ENCODE results near the gene SLC39A1.

The SLC39A1 gene

GRCh38 chr1:153951183-153951582 lies 12.2 kb downstream of the SLC39A1 start:
- H3K27me3 Mint-ChIP-seq = no peaks in the 10 kb centered on the region
- no peak overlapping the region for H3K4me3 Mint-ChIP-seq
- no peak for DNase-seq
- H3K36me3 Mint-ChIP-seq (ENCODE audit: low read depth) = peaks cover 85% of the 10 kb centered on the region
- no peaks in the 10 kb centered on the region for H3K9me3 Mint-ChIP-seq
- peak overlapping the region; percentile 78 for H3K27ac Mint-ChIP-seq
- H3K4me1 Mint-ChIP-seq (ENCODE audit: low read depth) = peaks cover 32% of the 10 kb centered on the region

DNA sequence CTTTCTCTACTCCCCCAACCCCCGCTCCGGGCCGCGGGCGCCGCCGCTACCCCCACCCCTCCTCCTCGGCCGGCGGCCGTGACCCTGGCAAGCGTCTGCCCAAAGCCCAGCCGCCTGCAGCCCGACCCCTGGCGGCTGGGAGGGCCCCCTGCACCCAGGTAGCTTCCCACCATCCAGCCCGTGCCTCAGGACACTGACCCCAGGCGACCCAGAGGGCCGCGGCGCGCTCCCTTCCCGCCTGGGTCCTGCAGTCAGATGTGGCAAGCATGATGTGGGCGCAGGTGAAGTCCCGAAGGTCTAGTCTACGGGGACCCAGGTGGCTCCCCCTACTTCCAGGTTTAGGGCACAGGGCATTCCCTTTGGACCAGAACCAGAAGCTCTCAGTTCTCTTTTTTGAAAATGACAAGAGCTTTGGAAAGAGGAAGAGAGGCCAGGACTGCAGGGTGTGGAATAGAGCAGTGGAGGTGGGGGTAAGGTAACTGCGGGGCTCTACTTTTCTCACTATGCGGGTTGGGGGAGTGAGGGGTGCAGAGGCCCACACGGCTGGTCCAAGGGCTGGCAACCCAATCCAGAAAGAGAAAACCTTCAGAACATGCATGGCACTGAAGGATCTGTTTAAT lies 16.6 kb downstream of the SLC39A1 start, which contains the start of gene DENND4B:
Gene DENND4B, minus strand, starts transcription at position 97 of the 620 bp plus-strand sequence. CDS start 2,344 bp downstream, outside the sequence.
- H3K4me3 Mint-ChIP-seq = peak within 1 kb of the TSS; percentile 93
- H3K36me3 Mint-ChIP-seq (ENCODE audit: low read depth) = peaks cover 90% of the 10 kb centered on the region
- DNase-seq = peak; percentile 83

GRCh38 chr1:153945795-153946621 lies 17.3 kb downstream of the SLC39A1 start:
- H3K4me1 Mint-ChIP-seq (ENCODE audit: low read depth) = peaks cover 29% of the 10 kb centered on the region
- H3K27me3 Mint-ChIP-seq = no peaks in the 10 kb centered on the region
- H3K27ac Mint-ChIP-seq = peak overlapping the region; percentile 96
- DNase-seq = peak; percentile 82
- H3K9me3 Mint-ChIP-seq = no peaks in the 10 kb centered on the region
- H3K4me3 Mint-ChIP-seq = peak overlapping the region; percentile 93
- H3K36me3 Mint-ChIP-seq (ENCODE audit: low read depth) = peaks cover 89% of the 10 kb centered on the region

More for the DNA sequence above, 16.6 kb downstream of the SLC39A1 start, which contains the start of gene DENND4B:
- Mint-ChIP-seq H3K9me3 (no peaks in the 10 kb centered on the region), H3K4me1 (ENCODE audit: low read depth) (peaks cover 29% of the 10 kb centered on the region), H3K27me3 (no peaks in the 10 kb centered on the region), H3K27ac (peak within 1 kb of the TSS; percentile 96)

- H3K4me3 Mint-ChIP-seq = peak overlapping the region; percentile 93
- peak overlapping the region; percentile 96 for H3K27ac Mint-ChIP-seq
- no peaks in the 10 kb centered on the region for H3K27me3 Mint-ChIP-seq
- H3K36me3 Mint-ChIP-seq (ENCODE audit: low read depth) = peaks cover 89% of the 10 kb centered on the region
- peak; percentile 79 for DNase-seq
- no peaks in the 10 kb centered on the region for H3K9me3 Mint-ChIP-seq
- peaks cover 31% of the 10 kb centered on the region for H3K4me1 Mint-ChIP-seq (ENCODE audit: low read depth)
These were observed 18.1 kb downstream of the SLC39A1 start for GRCh38 chr1:153945131-153945794.

- Mint-ChIP-seq H3K4me1 (ENCODE audit: low read depth) (peaks cover 32% of the 10 kb centered on the region), H3K27me3 (no peaks in the 10 kb centered on the region), H3K27ac (peak overlapping the region; percentile 96), H3K4me3 (peak overlapping the region; percentile 93), H3K9me3 (no peaks in the 10 kb centered on the region), H3K36me3 (ENCODE audit: low read depth) (peaks cover 89% of the 10 kb centered on the region)
- DNase-seq = no peak
These were observed 18.6 kb downstream of the SLC39A1 start for GRCh38 chr1:153944827-153945117.

- Mint-ChIP-seq H3K9me3 (no peaks in the 10 kb centered on the region), H3K27me3 (no peaks in the 10 kb centered on the region), H3K4me3 (peak overlapping the region; percentile 93), H3K4me1 (ENCODE audit: low read depth) (peaks cover 32% of the 10 kb centered on the region), H3K36me3 (ENCODE audit: low read depth) (peaks cover 89% of the 10 kb centered on the region), H3K27ac (peak overlapping the region; percentile 96)
- no peak for DNase-seq
These were observed 19.1 kb downstream of the SLC39A1 start for GRCh38 chr1:153944005-153944826.

DNA sequence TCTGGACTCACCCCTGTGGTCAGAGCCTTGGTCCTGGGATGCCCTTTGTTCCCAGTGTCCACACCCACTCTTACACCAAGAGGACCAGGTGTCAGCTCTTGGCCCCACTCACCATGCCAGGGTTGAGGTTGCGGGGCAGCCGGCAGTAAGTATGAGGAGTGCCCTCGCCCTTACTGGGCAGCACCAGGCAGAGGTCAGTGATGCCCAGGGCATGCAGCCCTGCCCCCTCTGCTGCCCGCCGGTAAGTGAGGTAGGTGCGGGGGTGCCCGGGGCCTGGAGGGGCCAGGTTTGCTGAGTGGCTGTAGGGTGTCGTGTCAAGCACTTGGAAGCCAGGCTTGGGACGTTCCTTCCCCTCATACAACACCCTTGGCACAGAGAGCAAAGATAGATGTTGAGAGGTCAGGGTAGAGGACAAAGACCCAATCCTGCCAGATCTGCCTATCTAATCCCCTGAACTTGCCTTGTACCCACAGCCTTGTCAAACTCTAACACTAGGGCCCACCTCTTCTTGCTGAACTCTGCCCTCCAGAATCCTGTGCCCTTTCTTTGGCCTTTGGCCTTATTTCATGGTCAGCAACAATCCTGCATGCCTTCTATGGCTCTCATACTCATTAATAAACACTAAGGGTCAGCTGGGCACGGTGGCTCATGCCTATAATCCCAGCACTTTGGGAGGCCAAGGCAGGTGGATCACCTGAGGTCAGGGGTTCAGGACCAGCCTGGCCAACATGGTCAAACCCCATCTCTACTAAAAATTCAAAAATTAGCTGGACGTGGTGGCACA lies 20.4 kb downstream of the SLC39A1 start:
- H3K27me3 Mint-ChIP-seq = no peaks in the 10 kb centered on the region
- H3K27ac Mint-ChIP-seq = peak overlapping the region; percentile 82
- H3K4me3 Mint-ChIP-seq = no peak overlapping the region
- peaks cover 85% of the 10 kb centered on the region for H3K36me3 Mint-ChIP-seq (ENCODE audit: low read depth)
- no peaks in the 10 kb centered on the region for H3K9me3 Mint-ChIP-seq
- peaks cover 32% of the 10 kb centered on the region for H3K4me1 Mint-ChIP-seq (ENCODE audit: low read depth)
- no peak for DNase-seq

DNA sequence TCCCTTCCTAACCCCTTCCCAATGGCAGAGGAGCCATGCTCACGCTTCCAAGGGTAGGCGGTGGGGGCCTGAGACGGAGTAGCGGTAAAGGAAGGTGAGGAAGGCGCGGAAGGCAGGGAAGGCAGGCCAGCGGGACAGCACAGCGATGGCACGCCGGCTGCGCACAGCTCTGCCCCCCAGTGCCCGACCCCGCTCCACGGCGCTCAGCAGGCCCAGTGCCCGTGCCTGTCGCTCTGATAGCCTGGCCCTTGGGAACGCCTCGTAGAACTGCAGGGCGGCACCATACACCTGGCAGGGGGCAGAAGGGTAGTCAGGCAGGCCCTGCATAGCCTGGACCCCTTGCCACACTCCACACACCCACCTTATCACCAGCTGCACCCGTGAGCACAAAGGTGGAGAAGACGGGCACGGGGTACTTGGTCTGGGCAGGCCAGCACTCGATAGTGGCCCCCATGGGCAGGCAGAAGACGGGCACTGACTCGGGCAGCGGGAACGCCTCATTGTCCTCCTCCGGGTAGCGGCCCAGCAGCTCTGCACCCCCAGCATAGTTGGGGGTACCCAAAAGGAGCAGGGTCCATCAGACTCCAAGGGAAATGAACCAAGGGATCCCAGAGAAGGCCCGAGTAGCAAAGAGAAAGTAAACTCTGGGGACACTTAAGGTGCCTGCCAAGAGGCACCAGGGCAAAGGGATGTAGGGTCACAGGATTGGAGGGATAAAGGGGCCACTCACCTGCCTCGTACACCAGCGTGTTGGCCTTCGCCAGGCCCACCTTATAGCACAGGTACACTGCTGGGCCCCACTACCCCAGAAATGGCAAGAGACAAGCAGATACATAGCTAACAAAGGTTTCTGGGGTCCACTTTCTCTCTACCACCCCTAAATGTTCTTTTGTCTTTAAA lies 21.3 kb downstream of the SLC39A1 start:
- Mint-ChIP-seq H3K4me1 (ENCODE audit: low read depth) (peaks cover 30% of the 10 kb centered on the region), H3K9me3 (no peaks in the 10 kb centered on the region), H3K27ac (peak overlapping the region; percentile 82), H3K27me3 (no peaks in the 10 kb centered on the region), H3K4me3 (no peak overlapping the region), H3K36me3 (ENCODE audit: low read depth) (peaks cover 86% of the 10 kb centered on the region)
- DNase-seq = no peak

DNA sequence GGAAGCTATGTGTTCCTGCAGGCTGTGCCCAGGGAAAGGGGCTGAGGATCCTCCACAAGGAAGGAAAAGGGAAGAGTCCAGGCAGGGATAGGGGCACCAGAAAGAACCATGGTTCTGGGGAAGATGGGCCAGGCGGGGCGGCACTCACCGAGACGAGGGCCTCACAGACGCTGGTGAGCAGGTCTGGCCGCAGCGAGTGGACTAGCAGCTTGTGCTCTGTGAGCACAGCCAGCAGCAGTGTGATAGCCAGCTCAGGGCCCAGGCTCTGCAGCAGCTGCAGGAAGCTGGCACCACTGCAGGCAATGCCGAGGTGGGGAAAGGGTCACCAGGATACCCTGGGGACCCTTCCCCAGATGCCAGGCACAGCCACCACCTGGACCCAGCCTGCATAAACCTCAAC lies 22.6 kb downstream of the SLC39A1 start:
- no peak overlapping the region for H3K4me3 Mint-ChIP-seq
- no peaks in the 10 kb centered on the region for H3K27me3 Mint-ChIP-seq
- H3K27ac Mint-ChIP-seq = peak overlapping the region; percentile 50
- H3K4me1 Mint-ChIP-seq (ENCODE audit: low read depth) = peaks cover 25% of the 10 kb centered on the region
- no peaks in the 10 kb centered on the region for H3K9me3 Mint-ChIP-seq
- peaks cover 92% of the 10 kb centered on the region for H3K36me3 Mint-ChIP-seq (ENCODE audit: low read depth)
- DNase-seq = no peak

DNA sequence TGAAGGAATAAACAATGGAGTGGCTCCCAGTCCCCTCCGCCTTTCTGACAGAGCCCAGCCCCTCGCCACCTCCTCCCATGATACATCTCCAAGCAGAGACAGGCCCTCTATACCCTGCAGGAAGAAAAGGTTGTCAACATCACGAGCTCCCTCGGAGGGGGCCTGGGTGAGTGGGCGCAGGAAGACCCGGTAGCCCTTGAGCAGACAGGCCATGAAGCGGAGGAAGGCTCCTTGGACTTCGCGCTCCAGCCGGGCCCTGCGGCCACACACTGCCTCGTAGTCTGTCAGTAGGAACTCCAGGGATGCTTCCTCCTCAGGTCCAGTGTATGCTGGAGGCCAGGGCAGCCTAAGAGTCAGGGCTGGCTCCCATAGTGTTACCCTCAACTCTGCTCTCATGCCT lies 23.9 kb downstream of the SLC39A1 start:
- peaks cover 21% of the 10 kb centered on the region for H3K4me1 Mint-ChIP-seq (ENCODE audit: low read depth)
- DNase-seq = no peak
- H3K27me3 Mint-ChIP-seq = no peaks in the 10 kb centered on the region
- H3K4me3 Mint-ChIP-seq = no peak overlapping the region
- H3K9me3 Mint-ChIP-seq = no peaks in the 10 kb centered on the region
- peaks cover 92% of the 10 kb centered on the region for H3K36me3 Mint-ChIP-seq (ENCODE audit: low read depth)
- no peak overlapping the region for H3K27ac Mint-ChIP-seq

DNA sequence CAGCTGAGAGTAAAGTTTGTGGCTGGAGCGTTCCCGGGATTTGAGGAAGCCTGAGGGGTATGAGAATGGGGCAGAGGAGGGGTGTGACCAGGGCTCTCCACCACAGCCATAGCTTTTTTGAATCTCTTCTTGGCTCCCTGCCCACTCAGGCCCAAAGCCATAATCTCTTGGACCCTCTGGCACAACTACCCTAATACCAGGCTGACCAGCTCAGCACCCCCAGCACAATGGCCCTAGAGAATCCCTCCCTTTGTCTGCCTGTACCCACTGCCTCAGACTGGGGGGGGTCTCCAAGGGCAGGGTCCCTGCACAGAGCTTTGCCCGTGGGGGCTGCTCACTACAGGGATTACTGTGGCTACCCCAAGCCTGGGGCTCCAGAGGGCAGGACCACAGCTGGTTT lies 24.3 kb downstream of the SLC39A1 start:
- Mint-ChIP-seq H3K36me3 (ENCODE audit: low read depth) (peaks cover 92% of the 10 kb centered on the region), H3K27me3 (no peaks in the 10 kb centered on the region), H3K9me3 (no peaks in the 10 kb centered on the region), H3K27ac (peak overlapping the region; percentile 20), H3K4me3 (no peak overlapping the region), H3K4me1 (ENCODE audit: low read depth) (peaks cover 16% of the 10 kb centered on the region)
- no peak for DNase-seq

GRCh38 chr1:153937331-153937730 lies 26.0 kb downstream of the SLC39A1 start:
- Mint-ChIP-seq H3K36me3 (ENCODE audit: low read depth) (peaks cover 91% of the 10 kb centered on the region), H3K27ac (peak overlapping the region; percentile 33), H3K4me3 (no peak overlapping the region), H3K4me1 (ENCODE audit: low read depth) (peaks cover 3% of the 10 kb centered on the region), H3K9me3 (no peaks in the 10 kb centered on the region), H3K27me3 (no peaks in the 10 kb centered on the region)
- no peak for DNase-seq

All from activated T-cell treated with anti-CD3 and anti-CD28 coated beads, Interleukin-2, amount 50 U/mL, for 24 hours (primary cell).